GM12874 (cell line): ENCODE measurements around the gene HLA-DPA1.

Experiments used
- TF ChIP-seq, protein P1 (sequence below): IDR thresholded peaks from 2 replicates; pipeline ENCODE4 v1.5.1; 2011; ENCODE audit warnings: low read depth, mild to moderate bottlenecking, control low read depth, low read length, moderate library complexity; ENCODE audit not compliant: insufficient read depth

Gene HLA-DPA1

DNA sequence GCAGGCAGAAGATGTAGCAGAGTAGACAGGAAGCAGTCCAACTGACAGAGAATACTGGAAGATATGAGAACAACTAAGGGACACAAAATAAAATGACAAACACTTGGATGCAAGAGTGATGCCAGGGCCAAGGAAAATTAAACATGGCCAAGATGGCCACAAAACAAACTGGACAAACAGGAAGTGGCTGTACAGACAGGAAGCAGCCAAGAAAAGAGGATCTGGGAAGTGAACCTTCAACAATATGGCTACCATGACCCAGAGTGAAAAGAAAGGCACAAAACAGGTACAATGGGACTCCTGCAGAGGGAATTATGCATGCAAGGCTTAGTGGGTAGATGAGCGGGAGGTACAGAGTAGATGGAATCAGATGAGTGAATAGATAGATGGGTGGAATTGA is 31.4 kb upstream of the HLA-DPA1 start:
- TF ChIP-seq, protein P1, sequence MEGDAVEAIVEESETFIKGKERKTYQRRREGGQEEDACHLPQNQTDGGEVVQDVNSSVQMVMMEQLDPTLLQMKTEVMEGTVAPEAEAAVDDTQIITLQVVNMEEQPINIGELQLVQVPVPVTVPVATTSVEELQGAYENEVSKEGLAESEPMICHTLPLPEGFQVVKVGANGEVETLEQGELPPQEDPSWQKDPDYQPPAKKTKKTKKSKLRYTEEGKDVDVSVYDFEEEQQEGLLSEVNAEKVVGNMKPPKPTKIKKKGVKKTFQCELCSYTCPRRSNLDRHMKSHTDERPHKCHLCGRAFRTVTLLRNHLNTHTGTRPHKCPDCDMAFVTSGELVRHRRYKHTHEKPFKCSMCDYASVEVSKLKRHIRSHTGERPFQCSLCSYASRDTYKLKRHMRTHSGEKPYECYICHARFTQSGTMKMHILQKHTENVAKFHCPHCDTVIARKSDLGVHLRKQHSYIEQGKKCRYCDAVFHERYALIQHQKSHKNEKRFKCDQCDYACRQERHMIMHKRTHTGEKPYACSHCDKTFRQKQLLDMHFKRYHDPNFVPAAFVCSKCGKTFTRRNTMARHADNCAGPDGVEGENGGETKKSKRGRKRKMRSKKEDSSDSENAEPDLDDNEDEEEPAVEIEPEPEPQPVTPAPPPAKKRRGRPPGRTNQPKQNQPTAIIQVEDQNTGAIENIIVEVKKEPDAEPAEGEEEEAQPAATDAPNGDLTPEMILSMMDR = no peak

DNA sequence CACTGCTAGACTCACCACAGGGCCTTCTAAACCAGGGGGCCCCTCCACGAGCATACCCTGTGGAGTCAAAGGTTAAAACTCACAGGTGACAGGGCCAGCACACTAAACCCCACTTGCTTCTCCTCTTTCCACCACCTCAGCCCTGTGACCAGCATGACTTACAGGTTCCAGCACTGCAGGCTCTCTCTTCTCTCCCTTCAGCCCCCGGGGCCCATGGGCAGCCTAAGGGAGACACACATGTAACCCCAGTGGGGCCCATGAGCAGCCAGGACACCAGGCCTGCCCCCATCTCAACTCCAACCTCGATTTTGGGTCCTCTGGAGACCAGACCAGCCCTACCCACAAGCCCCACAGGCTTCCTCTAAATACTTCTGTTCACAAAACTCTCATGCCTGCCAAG is 30.3 kb upstream of the HLA-DPA1 start:
- TF ChIP-seq, protein P1 = no peak

DNA sequence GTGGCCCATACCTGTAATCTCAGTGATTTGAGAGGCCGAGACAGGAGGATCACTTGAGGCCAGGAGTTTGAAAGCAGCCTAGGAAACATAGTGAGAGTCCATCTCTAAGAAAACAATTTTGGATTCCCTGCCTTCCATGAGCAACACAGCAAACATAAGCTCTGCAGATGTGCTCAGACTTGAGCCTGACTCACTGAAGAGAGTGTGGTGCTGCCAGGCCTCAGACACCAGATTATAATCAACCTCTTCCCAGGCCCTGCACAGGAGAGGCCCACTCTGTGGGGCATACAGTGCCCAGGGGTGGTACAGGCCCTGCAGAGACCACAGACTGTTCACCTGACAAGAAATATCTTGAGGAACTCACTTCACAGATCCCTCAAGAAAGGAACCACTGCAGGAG is 22.2 kb upstream of the HLA-DPA1 start:
- TF ChIP-seq, protein P1 = no peak

DNA sequence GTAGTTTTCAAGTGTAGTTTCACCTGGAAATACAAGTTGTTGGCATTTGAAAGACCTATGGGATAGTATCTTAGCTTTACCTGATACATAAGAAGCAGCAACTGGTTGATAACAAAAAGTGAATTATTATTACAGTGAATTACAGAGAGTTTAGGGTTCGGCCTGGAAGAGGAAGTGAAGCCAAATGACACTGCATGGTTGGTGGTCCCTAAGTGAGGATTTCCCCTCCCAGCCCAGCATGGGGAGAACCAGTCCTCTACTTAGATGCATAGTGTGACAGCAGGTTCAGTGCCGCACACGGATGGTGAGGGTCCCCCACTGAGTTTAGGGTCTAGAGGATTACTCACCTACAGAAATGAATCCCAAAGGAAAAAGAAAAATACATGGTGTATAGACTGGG is 20.4 kb upstream of the HLA-DPA1 start:
- TF ChIP-seq, protein P1 = no peak

DNA sequence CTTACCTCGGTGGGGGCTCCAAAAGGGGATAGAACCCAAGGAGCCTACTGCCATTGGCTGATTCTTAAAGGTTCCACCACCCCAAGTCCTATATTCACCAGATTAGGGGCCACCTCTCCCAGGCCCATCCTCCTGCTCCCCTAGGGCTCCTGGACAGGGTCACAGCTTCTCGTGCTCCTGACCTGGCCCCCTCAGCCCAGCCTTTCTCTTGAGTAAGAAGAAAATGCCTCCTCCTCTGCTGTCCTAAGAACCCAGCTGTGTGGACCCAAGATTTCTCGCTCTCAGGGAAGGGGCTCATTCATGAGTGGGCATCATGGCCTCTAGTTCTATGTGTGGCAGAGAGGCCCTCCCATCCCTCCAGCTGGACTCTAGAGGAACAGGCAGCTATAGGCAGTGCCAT is 18.9 kb upstream of the HLA-DPA1 start:
- TF ChIP-seq, protein P1 = no peak

DNA sequence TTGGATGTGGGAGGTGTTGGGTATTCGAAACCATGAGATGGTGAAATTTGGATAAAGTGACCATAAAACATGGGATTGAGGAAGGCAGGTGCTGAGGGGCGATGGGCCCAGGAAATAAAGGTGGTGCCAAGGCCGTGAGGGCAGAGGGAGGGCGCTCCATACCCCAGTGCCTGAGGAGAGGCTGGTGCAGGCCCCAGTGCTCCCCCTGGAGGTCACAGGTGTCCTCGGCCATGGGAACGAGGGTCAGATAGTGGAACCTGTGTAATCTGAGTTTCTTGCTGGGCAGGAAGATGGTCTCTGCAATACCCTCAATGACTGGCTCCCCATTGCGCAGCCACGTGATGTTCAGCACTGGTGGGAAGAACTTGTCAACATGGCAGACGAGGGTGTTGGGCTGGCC is 18.5 kb upstream of the HLA-DPA1 start:
- TF ChIP-seq, protein P1 = peak; percentile 91

DNA sequence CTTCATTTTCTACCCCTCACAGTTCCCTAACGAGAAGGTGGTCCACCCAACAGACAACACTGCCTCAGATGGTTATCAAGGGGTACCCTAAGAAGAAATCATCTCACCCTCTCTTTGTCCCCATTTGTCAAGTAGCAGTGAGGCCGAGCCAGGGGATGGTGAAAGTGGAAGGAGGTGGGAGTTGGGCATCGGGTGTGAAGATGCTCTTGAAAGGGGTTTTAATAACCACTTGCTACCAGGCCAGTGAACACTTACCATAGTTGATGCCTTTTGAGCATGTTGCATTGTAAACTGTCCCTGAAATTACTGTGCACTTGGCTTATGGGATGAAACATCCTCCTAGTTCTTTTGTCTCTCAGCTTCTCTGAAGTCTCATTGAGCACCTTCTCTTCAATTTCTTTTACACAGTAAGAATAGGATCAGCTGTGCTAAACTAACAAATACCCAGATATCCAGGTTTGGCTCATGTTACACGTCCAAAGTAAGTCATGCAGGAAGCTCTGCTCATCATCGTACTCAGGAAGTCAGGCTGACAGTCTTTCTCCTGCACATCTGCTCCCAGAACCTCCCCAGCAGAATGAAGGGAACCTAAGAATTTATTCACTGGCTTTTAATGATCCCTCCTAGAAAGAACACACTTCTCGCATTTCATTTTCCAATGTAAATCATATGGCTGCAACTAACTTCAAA is 15.6 kb upstream of the HLA-DPA1 start:
- TF ChIP-seq, protein P1 = no peak
